Measurements from ENCODE around the gene PAK3. TPM values are rescaled to one million over a fixed set of nuclear protein-coding genes. Genes with fewer than 3 reads are reported as not detected.

PAK3 gene
- total and polyA plus RNA-seq, 9 of the 15 experiments (the other 6 are each of a cell fraction or from before 2014, with no cell fraction given): not detected

- no peak overlapping the region for H3K4me3 ChIP-seq
- in situ Hi-C loops (cut with MboI): no loop called here
- no peaks in the 10 kb centered on the region for H3K9me1 ChIP-seq (ENCODE audit: control insufficient read depth, insufficient read depth, low read length)
- no peak overlapping the region for H2AFZ ChIP-seq (ENCODE audit: low read depth, low read length)
- intact Hi-C loops (cut with micrococcal nuclease): no loop called here
- H3K9ac ChIP-seq (ENCODE audit: insufficient read depth in 1 of 2, low read depth in 2 of 2, low read length in 2 of 2): no peak overlapping the region
- ChIA-PET CTCF (ENCODE audit: low intra/inter-chr PET ratio) (no interaction called here), POLR2A (no interaction called here)
- H3K27me3 ChIP-seq (ENCODE audit: control insufficient read depth in 2 of 2, insufficient read depth in 2 of 2, low read length in 2 of 2): no peaks in the 10 kb centered on the region
- FAIRE-seq (no peak), DNase-seq (ENCODE audit: extremely low read depth in 1 of 4, low spot score in 3 of 4) (no peak), ATAC-seq (no peak)
- no peaks in the 10 kb centered on the region for H3K36me3 ChIP-seq (ENCODE audit: control insufficient read depth, insufficient read depth, low read length)
- no peaks in the 10 kb centered on the region for H4K20me1 ChIP-seq (replicated peaks; ENCODE audit: control insufficient read depth, insufficient read depth, low read length)
- TF ChIP-seq ZKSCAN3 (CRISPR knock-in tag; IDR thresholded peaks at IDR 0.05): no peak
- no peak for TF ChIP-seq ZNF444 (CRISPR knock-in tag; IDR thresholded peaks at IDR 0.05)
- no peak for TF ChIP-seq KLF13 (tag; IDR thresholded peaks at IDR 0.05; ENCODE audit: borderline replicate concordance, low read depth)
- no peak for TF ChIP-seq GATAD2B (IDR thresholded peaks at IDR 0.05; ENCODE audit: borderline replicate concordance)
- TF ChIP-seq ZNF277 (CRISPR knock-in tag; IDR thresholded peaks at IDR 0.05; ENCODE audit: borderline replicate concordance): no peak
- no peak for TF ChIP-seq ZBED1 (IDR thresholded peaks at IDR 0.05)
- no peak for TF ChIP-seq GTF3C2 (IDR thresholded peaks at IDR 0.05; ENCODE audit: borderline replicate concordance, extremely low read depth, insufficient read length)
- no TSS peak for BruUV-seq (replicated peaks)
- H3K9me3 ChIP-seq (replicated peaks; ENCODE audit: control insufficient read depth, insufficient read depth, low read depth, low read length): no peaks in the 10 kb centered on the region
- no peaks in the 10 kb centered on the region for H3K79me2 ChIP-seq (ENCODE audit: control insufficient read depth, insufficient read depth, low read length)
- no peak overlapping the region for H3K4me2 ChIP-seq (ENCODE audit: insufficient read depth, low read length)
- WGBS (ENCODE audit: insufficient coverage, low coverage, missing lambda C conversion rate): 0% methylated on average over 3 of the region's 3 CpGs
- no peaks in the 10 kb centered on the region for H3K4me1 ChIP-seq (replicated peaks in 1 of 2; ENCODE audit: control insufficient read depth in 2 of 2, insufficient read depth in 2 of 2, low read length in 2 of 2)
- H3K27ac ChIP-seq (ENCODE audit: extremely low read depth, low read depth, low read length): no peak overlapping the region
Measured at GRCh38 chrX:111262086-111262485, 166.1 kb downstream of the PAK3 start.
